GM21360 (cell line): Measurements from ENCODE around the gene FOXK1.
"Not testable (repeated sequence)": the region's sequence is repeated elsewhere in the genome, so short reads cannot be mapped to it uniquely, and the experiment has no call there.

Experiments used
- ATAC-seq: cut with Tn5 transposase; IDR thresholded peaks from one replicate; pipeline ENCODE4 v1.9.1; 2021; ENCODE audit warnings: mild to moderate bottlenecking, moderate library complexity; ENCODE audit not compliant: unreplicated experiment

The FOXK1 gene

DNA sequence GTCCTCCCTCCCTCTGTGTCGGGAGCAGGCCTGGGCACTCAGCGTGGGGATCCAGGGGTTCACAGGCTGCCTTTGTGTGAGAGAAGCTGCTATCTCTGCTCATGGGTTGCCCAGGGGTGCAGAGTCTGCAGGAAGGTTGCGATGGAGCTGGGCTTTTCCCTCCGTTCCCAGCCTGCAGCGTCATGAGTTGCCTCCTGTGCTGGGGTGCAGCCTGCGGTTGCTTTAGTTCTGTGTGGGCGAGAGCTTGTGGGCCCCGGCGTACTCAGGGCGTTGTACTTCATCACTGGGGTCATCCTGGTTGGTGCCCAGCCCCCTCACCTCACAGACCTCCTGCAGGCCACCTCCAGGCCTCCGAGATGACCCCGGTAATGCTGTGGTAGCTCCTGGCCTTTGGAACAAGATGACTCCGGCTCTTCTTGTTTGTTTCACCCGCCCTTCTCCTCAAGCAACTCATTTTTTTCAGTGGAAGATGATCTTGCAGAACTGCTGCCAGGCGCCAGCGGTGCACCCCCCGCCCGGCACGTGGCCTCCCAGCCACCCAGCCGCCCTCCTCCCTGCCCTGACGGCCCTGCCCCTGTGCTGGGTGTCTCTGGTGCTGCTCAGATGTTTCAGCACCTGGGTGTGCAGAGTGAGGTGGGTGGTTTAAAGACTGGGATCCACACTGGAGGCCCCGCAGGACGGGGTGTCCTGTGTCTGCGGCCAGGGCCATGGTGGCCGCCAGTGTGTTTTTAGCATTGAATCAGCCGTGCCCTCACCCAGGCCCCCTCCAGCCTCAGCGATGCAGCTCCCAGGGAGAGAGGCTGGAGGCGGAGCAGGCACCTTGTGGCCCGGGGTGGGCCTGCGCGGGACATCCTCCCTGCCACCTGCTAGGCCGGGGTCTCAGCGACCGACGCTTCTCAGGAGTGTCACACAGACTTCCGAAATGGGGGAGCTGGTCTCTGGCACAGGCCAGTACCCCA lies 100.5 kb downstream of the FOXK1 start:
- ATAC-seq = no peak

DNA sequence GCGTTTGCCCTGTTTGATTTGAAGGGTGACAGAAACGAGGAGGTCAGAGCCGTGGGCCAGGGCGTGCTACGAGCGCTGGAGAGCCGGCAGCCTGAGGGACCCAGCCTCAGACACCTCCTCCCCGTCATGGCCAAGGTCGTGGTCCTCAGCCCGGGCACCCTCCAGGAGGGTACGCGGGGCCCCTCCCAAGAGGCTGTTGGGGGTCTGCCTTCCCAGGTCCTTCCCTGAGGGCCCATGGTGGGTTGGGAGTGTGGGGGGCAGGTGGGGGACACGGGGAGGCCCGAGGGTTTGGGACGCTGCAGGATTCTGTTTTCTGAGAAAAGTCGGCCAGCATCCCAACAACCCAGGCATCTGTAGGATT lies 101.2 kb downstream of the FOXK1 start:
- ATAC-seq = no peak

DNA sequence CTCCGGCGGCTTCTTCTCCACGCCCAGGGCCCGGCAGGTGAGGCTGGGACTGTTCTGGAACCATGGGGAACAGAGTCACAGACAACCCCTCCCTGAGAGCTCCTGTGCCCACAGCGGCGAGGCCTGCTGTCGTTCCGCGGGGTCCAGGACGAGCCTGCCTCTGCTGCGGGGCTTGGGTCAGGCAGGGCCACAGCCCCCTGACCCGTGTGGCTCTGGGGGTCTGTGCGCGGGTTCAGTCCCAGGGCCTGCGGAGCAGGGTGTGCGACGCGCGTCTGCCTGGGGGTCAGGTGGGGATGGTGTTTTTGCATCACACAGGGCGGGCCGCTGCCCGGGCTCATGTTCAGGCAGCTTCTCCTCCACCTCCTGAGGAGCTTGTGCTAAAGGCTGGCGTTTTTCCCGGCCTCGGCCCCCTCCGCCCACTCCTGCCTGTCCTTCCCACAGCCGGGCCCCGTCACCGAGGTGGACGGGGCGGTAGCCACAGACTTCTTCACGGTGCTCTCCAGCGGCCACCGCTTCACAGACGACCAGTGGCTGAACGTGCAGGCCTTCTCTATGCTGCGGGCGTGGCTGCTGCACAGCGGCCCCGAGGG lies 101.8 kb downstream of the FOXK1 start:
- no peak for ATAC-seq

DNA sequence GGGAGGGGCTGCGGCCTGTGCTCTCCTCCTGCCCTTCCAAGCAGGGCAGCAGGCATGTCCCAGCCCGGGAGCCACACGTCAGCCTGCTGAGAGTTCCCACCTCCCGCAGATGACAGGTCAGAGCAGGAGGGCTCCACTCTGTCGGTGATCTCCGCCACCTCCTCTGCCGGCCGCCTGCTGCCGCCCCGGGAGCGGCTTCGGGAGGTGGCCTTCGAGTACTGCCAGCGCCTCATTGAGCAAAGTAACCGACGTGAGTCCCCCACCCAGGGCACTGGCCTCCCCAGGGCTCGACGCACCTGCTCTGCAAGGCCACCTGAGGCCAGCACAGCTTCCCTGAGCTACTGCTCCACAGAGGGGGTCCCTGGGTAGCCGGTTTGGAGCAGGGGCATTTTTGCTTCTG lies 102.7 kb downstream of the FOXK1 start:
- ATAC-seq = no peak

DNA sequence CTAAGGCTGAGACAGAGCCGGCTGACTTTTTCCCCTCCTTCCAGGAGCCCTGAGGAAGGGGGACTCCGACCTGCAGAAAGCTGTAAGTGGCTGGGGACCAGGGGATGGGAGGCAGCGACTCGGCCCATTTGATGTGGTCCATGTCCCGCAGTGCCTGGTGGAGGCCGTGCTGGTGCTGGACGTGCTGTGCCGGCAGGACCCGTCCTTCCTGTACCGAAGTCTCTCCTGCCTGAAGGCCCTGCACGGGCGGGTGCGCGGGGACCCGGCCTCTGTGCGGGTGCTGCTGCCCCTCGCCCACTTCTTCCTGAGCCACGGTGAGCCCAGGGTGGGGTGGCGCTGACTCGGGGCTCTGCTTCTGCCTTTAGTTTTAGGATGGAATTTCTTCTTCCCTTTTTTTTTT lies 103.3 kb downstream of the FOXK1 start:
- no peak for ATAC-seq

DNA sequence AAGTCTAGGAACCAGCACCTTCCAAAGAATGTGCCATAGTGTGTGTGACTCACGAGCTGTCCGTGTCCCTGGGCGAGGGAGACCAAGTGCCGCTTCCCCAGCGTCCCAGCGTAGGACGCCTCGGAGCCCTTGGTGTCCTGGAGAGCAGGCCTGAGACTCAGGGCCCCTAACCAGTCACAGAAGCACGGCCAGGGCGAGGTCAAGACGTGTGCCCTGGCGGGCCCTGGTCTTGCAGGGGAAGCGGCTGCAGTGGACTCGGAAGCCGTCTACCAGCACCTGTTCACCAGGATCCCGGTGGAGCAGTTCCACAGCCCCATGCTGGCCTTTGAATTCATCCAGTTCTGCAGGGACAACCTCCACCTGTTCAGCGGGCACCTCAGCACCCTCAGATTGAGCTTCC lies 103.9 kb downstream of the FOXK1 start:
- no peak for ATAC-seq

DNA sequence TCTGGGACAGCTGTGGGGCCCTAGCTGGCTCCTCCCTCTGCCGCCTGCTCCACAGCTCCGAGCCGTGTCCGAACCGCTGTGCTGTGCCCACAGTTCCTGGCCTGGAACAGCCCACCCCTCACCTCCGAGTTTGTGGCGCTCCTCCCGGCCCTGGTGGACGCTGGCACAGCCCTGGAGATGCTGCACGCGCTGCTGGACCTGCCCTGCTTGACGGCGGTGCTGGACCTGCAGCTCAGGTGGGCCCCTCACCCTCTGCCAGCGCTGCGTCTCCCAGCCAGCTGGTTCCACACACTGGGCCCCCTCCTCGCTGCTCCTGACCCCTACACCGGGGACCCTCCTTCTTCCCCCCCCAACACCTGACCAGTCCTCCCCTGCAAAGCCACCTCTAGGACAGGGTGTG lies 105.4 kb downstream of the FOXK1 start:
- no peak for ATAC-seq

DNA sequence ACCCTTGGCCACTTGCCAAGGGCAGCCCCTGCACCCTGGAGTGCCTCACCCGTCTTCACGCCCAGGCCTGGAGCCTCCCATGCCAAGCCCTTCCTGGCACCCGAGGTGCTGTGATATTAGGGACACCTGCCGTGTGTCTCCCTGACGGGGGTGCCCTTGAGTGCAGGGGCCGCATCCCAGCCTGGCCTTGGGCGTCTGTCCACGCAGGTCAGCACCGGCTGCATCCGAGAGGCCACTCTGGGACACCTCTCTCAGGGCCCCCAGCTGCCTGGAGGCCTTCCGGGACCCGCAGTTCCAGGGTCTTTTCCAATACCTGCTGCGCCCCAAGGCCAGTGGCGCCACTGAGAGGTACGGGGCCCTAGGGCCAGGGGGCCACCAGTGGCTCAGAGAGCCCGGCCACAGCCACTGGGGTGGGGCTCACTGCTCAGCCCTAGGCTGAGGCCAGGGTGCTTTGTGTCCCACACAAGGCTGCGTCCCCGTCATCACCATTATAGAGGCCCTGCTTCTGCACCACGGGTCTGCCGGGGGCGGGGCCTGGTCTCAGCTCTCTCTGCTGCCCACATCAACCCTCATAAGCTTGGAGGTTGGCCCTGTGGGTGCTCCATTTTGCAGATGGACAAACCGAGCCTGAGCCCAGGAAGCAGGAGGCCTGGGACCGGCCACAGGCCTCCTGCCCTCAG lies 106.0 kb downstream of the FOXK1 start:
- no peak for ATAC-seq

DNA sequence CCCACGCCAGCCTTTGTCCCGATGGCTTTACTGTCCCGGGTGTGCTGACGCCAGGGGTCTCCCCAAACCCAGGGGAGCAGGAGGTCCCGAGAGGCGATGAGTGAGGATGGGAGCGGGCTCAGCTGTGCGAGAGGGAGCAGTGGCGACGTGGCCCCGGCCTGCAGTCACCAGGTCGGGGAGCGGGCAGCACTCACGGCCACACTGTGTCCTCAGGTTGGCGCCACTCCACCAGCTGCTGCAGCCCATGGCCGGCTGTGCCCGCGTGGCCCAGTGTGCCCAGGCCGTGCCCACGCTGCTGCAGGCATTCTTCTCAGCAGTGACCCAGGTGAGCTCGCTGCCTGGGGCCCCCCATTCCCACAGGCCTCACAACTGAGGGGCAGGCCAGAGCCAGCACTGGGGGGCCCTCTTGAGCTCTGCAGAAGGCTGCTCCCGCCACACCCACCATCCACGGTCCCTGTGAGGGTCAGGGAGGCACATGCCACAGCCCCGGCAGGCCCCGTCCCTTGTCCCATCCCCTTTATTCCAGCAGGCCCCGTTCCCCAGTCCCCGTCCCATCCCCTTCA lies 106.6 kb downstream of the FOXK1 start:
- no peak for ATAC-seq

DNA sequence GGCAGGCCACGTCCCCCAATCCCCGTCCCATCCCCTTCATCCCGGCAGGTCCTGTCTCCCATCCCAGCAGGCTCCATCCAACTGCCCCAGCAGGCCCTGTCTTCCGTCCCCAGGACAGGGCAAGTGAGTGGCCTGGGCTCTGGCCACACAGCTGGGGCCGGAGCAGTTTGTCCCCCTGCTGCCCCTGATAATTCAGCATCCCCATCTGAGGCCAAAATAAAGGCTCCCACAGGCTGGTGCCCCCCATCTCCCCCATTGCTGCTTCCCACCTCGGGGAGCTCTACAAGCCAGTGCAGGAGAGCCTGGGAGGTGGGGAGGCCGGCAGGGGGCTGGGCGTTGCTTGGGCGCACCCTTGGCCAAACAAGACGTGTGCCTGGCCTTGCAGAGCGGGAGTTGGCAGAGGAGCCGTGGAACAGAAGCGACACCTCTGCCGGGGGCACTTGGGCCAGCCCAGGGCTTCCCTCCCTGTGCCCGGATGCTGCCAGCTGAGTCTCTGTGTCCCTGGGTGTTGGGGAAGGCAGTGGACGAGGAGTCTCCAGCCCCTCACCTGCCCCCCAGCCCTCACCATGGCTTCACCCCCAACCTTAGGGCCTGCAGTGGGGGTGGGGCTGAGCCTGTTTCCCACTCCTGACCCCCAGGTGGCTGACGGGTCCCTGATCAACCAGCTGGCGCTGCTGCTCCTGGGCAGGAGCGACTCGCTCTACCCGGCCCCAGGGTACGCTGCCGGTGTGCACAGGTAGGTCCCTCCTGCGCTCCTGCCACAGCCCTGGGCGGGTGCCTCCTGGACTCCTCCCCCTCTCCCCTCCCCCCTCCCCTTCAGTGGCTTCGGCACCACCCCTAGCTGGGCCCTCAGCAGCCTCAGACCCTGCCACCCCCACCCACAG lies 107.3 kb downstream of the FOXK1 start:
- no peak for ATAC-seq

DNA sequence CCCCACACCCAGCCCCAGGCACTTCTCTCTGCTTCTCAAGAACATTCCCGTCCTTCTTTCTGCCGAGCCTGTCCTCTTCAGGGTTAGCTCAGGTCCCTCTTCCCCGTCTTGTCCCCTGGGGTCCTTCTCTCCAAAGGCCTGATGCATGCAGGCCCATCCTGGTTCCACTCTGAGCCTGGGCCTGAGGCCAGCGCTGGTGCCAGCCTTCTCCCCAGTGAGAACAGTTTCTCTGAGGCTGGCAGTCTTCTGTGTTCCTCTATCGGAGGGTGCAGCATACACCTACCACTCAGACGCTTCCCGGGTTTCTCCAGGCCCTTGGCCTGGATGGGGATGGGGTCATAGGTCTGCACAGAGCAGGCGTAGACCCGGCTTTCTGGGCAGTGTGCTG lies 108.0 kb downstream of the FOXK1 start:
- ATAC-seq = no peak

DNA sequence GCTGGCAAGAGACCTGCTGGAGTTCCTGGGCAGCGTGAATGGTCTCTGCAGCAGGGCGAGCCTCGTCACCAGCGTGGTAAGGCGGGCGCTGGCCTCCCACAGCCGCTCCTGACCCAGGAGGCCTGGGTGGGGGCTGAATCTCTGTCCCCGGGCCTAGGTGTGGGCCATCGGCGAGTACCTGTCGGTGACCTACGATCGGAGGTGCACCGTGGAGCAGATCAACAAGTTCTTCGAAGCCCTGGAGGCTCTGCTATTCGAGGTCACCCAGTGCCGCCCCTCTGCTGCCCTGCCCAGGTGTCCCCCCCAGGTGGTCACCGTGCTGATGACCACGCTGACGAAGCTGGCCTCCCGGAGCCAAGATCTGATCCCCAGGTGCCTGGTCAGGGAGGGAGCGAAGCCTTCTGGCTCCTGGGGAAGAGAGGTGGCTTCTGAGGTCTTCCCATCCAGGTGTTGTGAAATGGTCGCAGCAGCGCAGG lies 108.5 kb downstream of the FOXK1 start:
- ATAC-seq = no peak

DNA sequence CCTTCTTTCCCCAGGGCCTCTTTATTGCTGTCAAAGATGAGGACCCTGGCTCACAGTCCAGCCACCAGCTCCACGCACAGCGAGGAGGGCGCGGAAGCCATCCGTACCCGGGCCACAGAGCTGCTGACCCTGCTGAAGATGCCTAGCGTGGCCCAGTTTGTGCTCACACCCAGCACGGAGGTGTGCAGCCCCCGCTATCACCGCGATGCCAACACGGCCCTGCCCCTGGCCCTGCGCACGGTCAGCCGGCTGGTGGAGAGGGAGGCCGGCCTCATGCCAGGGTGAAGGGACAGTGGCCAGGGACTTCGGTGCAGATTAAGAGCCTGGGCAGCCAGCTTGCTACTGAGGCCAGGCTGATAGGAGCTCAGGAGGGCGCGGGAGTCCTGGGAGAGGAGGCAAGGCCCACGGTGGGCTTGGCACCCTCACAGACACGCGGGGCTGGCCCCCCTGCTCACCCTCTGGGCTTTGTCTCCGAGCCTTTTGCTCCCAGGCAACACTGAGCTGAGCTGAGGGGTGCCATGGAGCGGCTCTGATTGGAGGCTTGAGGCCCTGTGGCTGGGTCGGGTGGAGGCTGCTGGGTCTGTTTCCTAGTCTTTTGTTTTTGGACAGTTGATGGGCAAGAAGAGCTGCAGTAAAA lies 109.1 kb downstream of the FOXK1 start:
- ATAC-seq = no peak

DNA sequence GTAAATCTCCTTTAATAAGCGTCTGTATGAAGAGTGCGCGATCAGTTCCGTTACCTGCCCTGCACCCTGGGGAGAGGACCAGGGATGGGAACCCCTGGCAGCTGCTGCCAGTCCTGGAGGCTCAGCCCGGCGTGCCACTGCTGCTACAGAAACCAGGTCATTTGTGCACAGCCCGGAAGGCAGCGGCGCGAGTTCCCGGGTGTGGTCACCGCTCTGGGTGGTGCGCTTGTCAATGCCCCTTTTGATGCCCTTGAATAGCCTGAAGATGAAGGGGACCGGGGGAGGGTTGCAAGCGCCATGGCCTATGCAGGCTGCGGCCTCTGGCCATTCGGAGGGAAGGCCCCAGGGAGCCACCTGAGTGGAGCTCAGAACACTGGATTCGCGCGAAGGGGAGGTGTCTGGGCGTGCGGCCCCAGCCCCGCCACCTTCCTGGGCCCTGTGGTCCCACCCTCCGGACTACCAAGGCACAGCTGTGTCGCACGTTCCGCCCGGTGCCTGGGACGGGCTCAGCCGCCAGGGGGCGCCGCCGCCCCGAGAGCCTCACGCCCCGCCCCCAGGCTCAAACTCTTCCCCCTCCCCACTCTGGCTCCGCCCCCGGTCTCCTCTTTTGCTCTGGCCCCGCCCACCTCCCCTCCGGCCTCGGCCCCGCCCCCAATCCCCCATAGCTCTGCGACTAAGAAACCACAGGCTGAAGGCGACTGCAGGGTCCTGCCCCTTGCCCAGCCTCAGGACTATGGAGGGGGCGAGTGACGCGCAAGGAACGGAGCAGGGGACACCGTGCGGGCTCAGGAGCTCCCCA lies 109.8 kb downstream of the FOXK1 start:
- ATAC-seq = no peak

DNA sequence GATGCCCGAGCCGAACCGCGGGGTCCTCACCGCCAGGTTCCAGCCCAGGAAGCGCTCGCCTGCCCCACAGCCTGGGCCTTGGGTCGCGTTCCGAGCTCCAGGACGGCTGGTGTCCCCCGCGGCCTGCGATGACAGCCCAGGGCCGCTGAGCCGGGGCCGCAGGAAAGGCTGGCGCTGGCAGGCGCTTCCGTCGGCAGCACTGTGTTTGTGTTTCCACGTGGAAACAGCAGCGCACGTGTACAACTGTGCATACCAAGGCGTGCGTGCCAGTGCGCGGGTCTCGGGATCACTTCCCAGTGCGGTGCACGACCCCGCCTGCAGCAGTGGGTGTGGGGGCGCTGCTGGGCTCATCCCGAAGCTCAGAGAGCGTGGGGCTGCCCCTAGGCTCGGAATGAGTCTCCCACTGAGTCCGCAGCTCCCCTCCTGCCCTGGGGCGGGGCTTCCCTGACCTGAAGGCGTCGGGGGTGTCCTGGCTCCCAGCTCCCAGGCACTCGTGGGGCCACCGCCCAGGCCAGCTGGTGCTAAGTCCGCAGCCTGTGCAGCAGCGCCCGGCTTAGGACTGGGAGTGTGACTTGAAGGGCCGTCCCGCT lies 110.5 kb downstream of the FOXK1 start:
- no peak for ATAC-seq

DNA sequence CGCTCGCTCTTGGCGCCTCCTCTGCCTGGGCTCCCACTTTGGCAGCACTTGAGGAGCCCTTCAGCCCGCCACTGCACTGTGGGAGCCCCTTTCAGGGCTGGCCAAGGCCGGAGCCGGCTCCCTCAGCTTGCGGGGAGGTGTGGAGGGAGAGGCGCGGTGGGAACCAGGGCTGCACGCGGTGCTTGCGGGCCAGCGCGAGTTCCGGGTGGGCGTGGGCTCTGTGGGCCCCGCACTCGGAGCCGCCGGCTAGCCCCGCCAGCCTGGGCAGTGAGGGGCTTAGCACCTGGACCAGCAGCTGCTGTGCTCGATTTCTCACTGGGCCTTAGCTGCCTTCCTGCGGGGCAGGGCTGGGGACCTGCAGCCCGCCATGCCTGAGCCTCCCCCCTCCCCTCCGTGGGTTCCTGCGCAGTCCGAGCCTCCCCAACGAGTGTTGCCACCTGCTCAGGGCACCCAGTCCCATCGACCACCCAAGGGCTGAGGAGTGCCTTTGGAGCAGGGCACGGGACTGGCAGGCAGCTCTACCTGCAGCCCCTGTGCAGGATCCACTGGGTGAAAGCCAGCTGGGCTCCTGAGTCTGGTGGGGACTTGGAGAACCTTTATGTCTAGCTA lies 111.4 kb downstream of the FOXK1 start:
- not testable (repeated sequence) for ATAC-seq

DNA sequence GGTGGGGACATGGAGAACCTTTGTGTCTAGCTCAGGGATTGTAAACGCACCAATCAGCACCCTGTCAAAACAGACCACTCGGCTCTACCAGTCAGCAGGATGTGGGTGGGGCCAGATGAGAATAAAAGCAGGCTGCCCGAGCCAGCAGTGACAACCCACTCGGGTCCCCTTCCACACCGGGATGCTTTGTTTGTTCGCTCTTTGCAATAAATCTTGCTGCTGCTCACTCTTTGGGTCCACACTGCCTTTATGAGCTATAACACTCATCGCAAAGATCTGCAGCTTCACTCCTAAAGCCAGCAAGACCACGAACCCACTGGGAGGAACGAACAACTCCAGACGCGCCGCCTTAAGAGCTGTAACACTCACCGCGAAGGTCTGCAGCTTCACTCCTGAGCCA lies 112.1 kb downstream of the FOXK1 start:
- ATAC-seq = not testable (repeated sequence)

DNA sequence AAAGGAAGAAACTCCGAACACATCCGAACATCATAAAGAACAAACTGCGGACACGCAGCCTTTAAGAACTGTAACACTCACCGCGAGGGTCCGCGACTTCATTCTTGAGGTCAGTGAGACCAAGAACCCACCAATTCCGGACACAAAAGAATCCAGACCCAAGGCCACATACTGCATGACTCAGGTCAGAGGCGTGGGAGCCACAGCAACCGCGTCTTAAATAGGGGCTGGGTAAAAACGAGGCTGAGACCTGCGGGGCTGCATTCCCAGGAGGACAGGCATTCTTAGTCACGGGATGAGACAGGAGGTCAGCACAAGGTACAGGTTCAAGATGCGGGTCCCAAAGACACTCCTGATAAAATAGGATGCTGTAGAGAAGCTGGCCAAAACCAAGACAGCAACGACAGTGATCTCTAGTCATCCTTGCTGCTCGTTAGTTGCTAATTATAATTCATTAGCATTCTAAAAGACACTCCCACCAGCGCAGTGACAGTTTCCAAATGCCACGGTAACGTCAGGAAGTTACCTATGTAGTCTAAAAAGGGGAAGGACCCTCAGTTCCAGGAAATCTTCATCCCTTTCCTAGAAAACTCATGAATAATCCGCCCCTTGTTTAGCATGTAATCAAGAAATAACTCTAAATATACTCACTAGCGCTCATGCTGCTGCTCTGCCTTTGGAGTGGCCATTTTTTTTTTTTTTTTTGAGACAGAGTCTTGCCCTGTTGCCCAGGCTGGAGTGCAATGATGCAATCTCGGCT lies 112.7 kb downstream of the FOXK1 start:
- ATAC-seq = no peak
